H1 (cell line): Measurements from ENCODE around the gene PXK. TPM values are rescaled to one million over a fixed set of nuclear protein-coding genes. Genes with fewer than 3 reads are reported as not detected.

Experiments used
- CTCF ChIA-PET: fragments of 300-600 bp; sonication (Branson Sonifier 250); formaldehyde crosslinking; loops from one replicate; lab custom pipeline; 2021; ENCODE audit not compliant: partially characterized antibody; lab: Charles Lee
- POLR2A ChIA-PET: fragments of 300-600 bp; sonication (Branson Sonifier 250); formaldehyde crosslinking; loops from one replicate; lab custom pipeline; 2021; ENCODE audit warnings: inconsistent platforms; ENCODE audit not compliant: partially characterized antibody; lab: Charles Lee
- DNase-seq, 2 experiments: peaks; one replicate each; pipeline versions ENCODE4 v3.0.0 to v3.0.0-alpha.2; 2010 to 2022; ENCODE audit warnings: low spot score in 2 of 2, low read depth in 1 of 2, mixed read lengths in 1 of 2
- FAIRE-seq: peaks from 2 replicates; lab custom pipeline; 2011; peaks lifted over from hg19 to GRCh38; lab: Jason Lieb, UNC
- H2AFZ ChIP-seq: 2 replicates; pipeline ENCODE4 v1.8.1; 2012; ENCODE audit warnings: low read length, inconsistent platforms
- H2AK5ac ChIP-seq: 2 replicates; pipeline ENCODE4 v1.6.1; 2013; ENCODE audit warnings: low read depth, low read length
- H2BK120ac ChIP-seq: replicated peaks from 2 replicates; pipeline ENCODE3; 2013; ENCODE audit warnings: low read depth, low read length, inconsistent platforms
- H2BK12ac ChIP-seq: 2 replicates; pipeline ENCODE4 v1.6.1; 2013; ENCODE audit warnings: low read depth, low read length
- H2BK15ac ChIP-seq: 2 replicates; pipeline ENCODE4 v1.6.1; 2013; ENCODE audit warnings: low read length
- H2BK20ac ChIP-seq: 2 replicates; pipeline ENCODE4 v1.6.1; 2013; ENCODE audit warnings: low read length
- H2BK5ac ChIP-seq: 2 replicates; pipeline ENCODE4 v1.6.1; 2013; ENCODE audit warnings: low read depth, low read length
- H3K14ac ChIP-seq: 2 replicates; pipeline ENCODE4 v1.6.1; 2013; ENCODE audit warnings: inconsistent platforms; ENCODE audit not compliant: insufficient read length
- H3K18ac ChIP-seq: 2 replicates; pipeline ENCODE4 v1.6.1; 2013; ENCODE audit warnings: low read length; ENCODE audit errors: extremely low read depth
- H3K23ac ChIP-seq: 2 replicates; pipeline ENCODE4 v1.6.1; 2013; ENCODE audit warnings: inconsistent platforms; ENCODE audit not compliant: insufficient read length
- H3K23me2 ChIP-seq: 2 replicates; pipeline ENCODE4 v1.6.1; 2013; ENCODE audit warnings: low read depth, low read length
- H3K27ac ChIP-seq: 2 replicates; pipeline ENCODE4 v1.6.1; 2011; ENCODE audit warnings: low read depth, low read length, inconsistent platforms
- H3K27me3 ChIP-seq, 4 experiments: replicated peaks in 1 of 4; 1 replicate in 1 of 4; 2 replicates in 3 of 4; pipeline versions ENCODE4 v1.6.1 to v1.8.1; 2011 to 2013; ENCODE audit warnings: low read length in 3 of 4, mild to moderate bottlenecking in 3 of 4, inconsistent platforms in 2 of 4, mixed read lengths in 2 of 4, moderate library complexity in 1 of 4; ENCODE audit not compliant: control insufficient read depth in 3 of 4, insufficient read depth in 3 of 4; ENCODE audit errors: extremely low read depth in 1 of 4
- H3K36me3 ChIP-seq, 4 experiments: 2 replicates each; pipeline versions ENCODE4 v1.6.1 to v1.8.1; 2011 to 2013; ENCODE audit warnings: mild to moderate bottlenecking in 4 of 4, low read length in 3 of 4, moderate library complexity in 2 of 4, control low read depth in 1 of 4, inconsistent platforms in 1 of 4; ENCODE audit not compliant: insufficient read depth in 4 of 4, control insufficient read depth in 2 of 4
- H3K4ac ChIP-seq: replicated peaks from 2 replicates; pipeline ENCODE3; 2013; ENCODE audit warnings: low read length, low read depth, mixed read lengths, inconsistent platforms; ENCODE audit not compliant: insufficient read length
- H3K4me1 ChIP-seq, 4 experiments: replicated peaks in 1 of 4; 1 replicate in 1 of 4; 2 replicates in 3 of 4; pipeline versions ENCODE4 v1.6.1 to v1.8.1; 2011 to 2013; ENCODE audit warnings: low read length in 3 of 4, inconsistent platforms in 2 of 4, mixed read lengths in 1 of 4; ENCODE audit not compliant: insufficient read depth in 4 of 4, control insufficient read depth in 3 of 4
- H3K4me2 ChIP-seq, 2 experiments: 2 replicates each; pipeline versions ENCODE4 v1.6.1 to v1.8.1; 2011 to 2013; ENCODE audit warnings: low read depth in 2 of 2, low read length in 2 of 2, control low read depth in 1 of 2, inconsistent platforms in 1 of 2, mild to moderate bottlenecking in 1 of 2; ENCODE audit not compliant: insufficient read depth in 1 of 2
- H3K4me3 ChIP-seq, 4 experiments: fragments of 200-600, 300-600 bp in 1 of 4; sonication (generic), shearing (Covaris generic), sonication (Bioruptor Twin) in 1 of 4; 2 replicates each; pipeline versions ENCODE4 v1.5.1 to v1.8.1; 2011 to 2016; ENCODE audit warnings: low read length in 4 of 4, low read depth in 3 of 4, control low read depth in 2 of 4, inconsistent platforms in 2 of 4, mild to moderate bottlenecking in 2 of 4, mixed read lengths in 1 of 4, moderate library complexity in 1 of 4; ENCODE audit not compliant: insufficient read depth in 2 of 4; ENCODE audit errors: extremely low read depth in 1 of 4
- H3K56ac ChIP-seq: replicated peaks from 2 replicates; pipeline ENCODE3; 2013; ENCODE audit warnings: low read depth, mild to moderate bottlenecking, mixed read lengths, low read length, inconsistent platforms; ENCODE audit not compliant: insufficient read length
- H3K79me1 ChIP-seq: 2 replicates; pipeline ENCODE4 v1.6.1; 2013; ENCODE audit warnings: low read depth, low read length, control low read depth
- H3K79me2 ChIP-seq, 2 experiments: 2 replicates each; pipeline versions ENCODE4 v1.6.1 to v1.8.1; 2012 to 2013; ENCODE audit warnings: low read length in 2 of 2, mild to moderate bottlenecking in 2 of 2, inconsistent platforms in 1 of 2; ENCODE audit not compliant: insufficient read depth in 2 of 2, control insufficient read depth in 1 of 2
- H3K9ac ChIP-seq, 4 experiments: replicated peaks in 1 of 4; 1 replicate in 1 of 4; 2 replicates in 3 of 4; pipeline versions ENCODE4 v1.6.1 to v1.8.1; 2011 to 2013; ENCODE audit warnings: low read depth in 3 of 4, low read length in 3 of 4, control low read depth in 2 of 4, mild to moderate bottlenecking in 2 of 4, moderate library complexity in 2 of 4, inconsistent platforms in 1 of 4; ENCODE audit errors: extremely low read depth in 1 of 4
- H3K9me3 ChIP-seq, 2 experiments: 2 replicates each; pipeline versions ENCODE4 v1.6.1 to v1.8.1; 2012 to 2013; ENCODE audit warnings: mild to moderate bottlenecking in 2 of 2, moderate library complexity in 2 of 2, control low read depth in 1 of 2, inconsistent platforms in 1 of 2, low read depth in 1 of 2, low read length in 1 of 2, mixed read lengths in 1 of 2; ENCODE audit not compliant: insufficient read depth in 2 of 2
- H4K20me1 ChIP-seq, 2 experiments: replicated peaks in 1 of 2; 2 replicates each; pipeline versions ENCODE3 to v1.8.1; 2011 to 2013; ENCODE audit warnings: inconsistent platforms in 2 of 2, low read length in 2 of 2, mild to moderate bottlenecking in 1 of 2; ENCODE audit not compliant: insufficient read depth in 2 of 2, control insufficient read depth in 1 of 2
- H4K5ac ChIP-seq: 2 replicates; pipeline ENCODE4 v1.6.1; 2013; ENCODE audit warnings: low read length, low read depth, mixed read lengths, inconsistent platforms; ENCODE audit not compliant: insufficient read length
- H4K8ac ChIP-seq: 2 replicates; pipeline ENCODE4 v1.8.0; 2013; ENCODE audit warnings: mild to moderate bottlenecking, moderate library complexity, low read length, inconsistent platforms; ENCODE audit not compliant: insufficient read depth; ENCODE audit errors: extremely low read depth
- H4K91ac ChIP-seq: replicated peaks from 2 replicates; pipeline ENCODE3; 2013; ENCODE audit warnings: low read length, mixed read lengths, inconsistent platforms; ENCODE audit not compliant: insufficient read length
- BCL11A ChIP-seq, 2 experiments: IDR thresholded peaks; one replicate each; pipeline ENCODE4 v1.6.1; 2011; ENCODE audit warnings: low read depth in 2 of 2, low read length in 2 of 2, mild to moderate bottlenecking in 2 of 2
- RFX5 ChIP-seq: IDR thresholded peaks from 2 replicates; pipeline ENCODE4 v1.6.1; 2011; ENCODE audit warnings: low read depth, low read length, improper control_type of control experiment, borderline replicate concordance
- WGBS, 2 experiments: shearing (Covaris generic) in 1 of 2; methylation state at CpG; one replicate each; pipeline versions ENCODE4 v1.1.6 to v1.1.7; 2013 to 2015; ENCODE audit warnings: low lambda C conversion rate in 2 of 2, mixed read lengths in 2 of 2, inconsistent platforms in 1 of 2, low coverage in 1 of 2, missing lambda C conversion rate in 1 of 2; ENCODE audit not compliant: insufficient replicate concordance in 2 of 2, insufficient coverage in 1 of 2, insufficient read length in 1 of 2; ENCODE audit errors: extremely low coverage in 1 of 2, missing lambda C conversion rate in 1 of 2; 5-methylcytosine and 5-hydroxymethylcytosine counted together
- polyA plus RNA-seq, 7 experiments: library from polyadenylated mRNA; depleted of rRNA in 3 of 7; stranded (reverse) in 5 of 7; unstranded in 2 of 7; fragments of >200 nt in 5 of 7; fragments of 200-250 nt in 2 of 7; gene quantifications; 1 replicate in 5 of 7; 2 replicates in 1 of 7; 4 replicates in 1 of 7; pipeline versions ENCODE4 v1.2.1 to v1.2.3, GENCODE V29; 2011 to 2013; ENCODE audit warnings: missing spikeins in 2 of 7, mixed read lengths in 2 of 7
- total RNA-seq: library from RNA; stranded (reverse); fragmentation: NEBNext Ultra II Directional; extraction: Animal tissue kit (Norgen Biotek cat#: 25700); gene quantifications from 2 replicates; pipeline ENCODE4 v1.2.1, GENCODE V29; 2021

Gene PXK
- total and polyA plus RNA-seq, 2 of the 8 experiments (the other 6 are each of a cell fraction or from before 2014, with no cell fraction given), result 3.5 to 7.1 TPM

DNA sequence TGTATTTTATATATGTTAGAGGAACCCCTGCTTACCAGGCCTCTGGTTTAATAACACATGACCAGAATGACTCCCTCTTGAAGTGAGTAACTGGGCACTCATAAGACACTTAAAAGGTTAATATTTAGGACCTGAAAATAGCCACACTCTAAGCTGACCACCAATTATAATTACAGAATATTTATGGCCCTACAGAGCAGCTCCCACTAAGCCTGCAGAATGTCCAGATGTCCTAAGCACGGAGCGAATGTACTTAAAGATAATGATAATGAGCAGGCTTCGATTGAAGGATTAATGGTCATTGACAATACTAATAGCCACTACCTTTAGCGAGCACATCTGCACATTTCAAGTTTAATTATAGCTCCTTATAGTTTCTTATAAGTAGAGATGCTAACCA is 136.4 kb downstream of the PXK start:
- ChIA-PET CTCF (interaction anchor here (1.0 to 1.2 kb wide), 2 partner anchors 35 to 42 kb away, joined by 3 to 4 read pairs; no protein-coding TSS in a partner anchor), POLR2A (interaction anchor here (1.7 kb wide), 1 partner anchor 35 kb away, joined by 5 read pairs; no protein-coding TSS in a partner anchor)
- 91% methylated on average over 4 of the region's 4 CpGs; no CpG with 5 or more reads in 1 of the 2 experiments for WGBS, 2 experiments
- no peak overlapping the region for H3K4me2 ChIP-seq
- H4K91ac ChIP-seq, result no peak overlapping the region
- no peak for DNase-seq
- TF ChIP-seq BCL11A (IDR thresholded peaks at IDR 0.05; ENCODE audit: low read depth in 2 of 2, low read length in 2 of 2) (no peak), RFX5 (no peak)
- no peaks in the 10 kb centered on the region for H3K27me3 ChIP-seq
- no peaks in the 10 kb centered on the region for H4K20me1 ChIP-seq
- no peaks in the 10 kb centered on the region for H3K23me2 ChIP-seq
- no peak overlapping the region for H2BK120ac ChIP-seq
- H2BK20ac ChIP-seq, result no peak overlapping the region
- H2BK15ac ChIP-seq, result no peak overlapping the region
- H3K14ac ChIP-seq, result no peak overlapping the region
- H3K4me1 ChIP-seq, result peaks cover 0 to 7% (median 4%) of the 10 kb centered on the region in 4 experiments; a peak in 4 of 7 replicates
- no peak overlapping the region for H3K4me3 ChIP-seq
- no peak overlapping the region for H4K8ac ChIP-seq
- H2AK5ac ChIP-seq, result no peak overlapping the region
- no peak overlapping the region for H3K27ac ChIP-seq
- no peak overlapping the region for H2BK5ac ChIP-seq
- H3K9ac ChIP-seq, result no peak overlapping the region
- H4K5ac ChIP-seq, result no peak overlapping the region
- H3K9me3 ChIP-seq, result no peaks in the 10 kb centered on the region
- H3K4ac ChIP-seq, result no peak overlapping the region
- no peaks in the 10 kb centered on the region for H3K36me3 ChIP-seq
- no peak overlapping the region for H2AFZ ChIP-seq
- no peak overlapping the region for H2BK12ac ChIP-seq
- no peak overlapping the region for H3K56ac ChIP-seq
- H3K18ac ChIP-seq, result no peak overlapping the region
- no peaks in the 10 kb centered on the region for H3K79me1 ChIP-seq
- H3K79me2 ChIP-seq, result no peaks in the 10 kb centered on the region
- no peak overlapping the region for H3K23ac ChIP-seq
- no peak for FAIRE-seq
